GM12891 (cell line): Measurements from ENCODE around the gene COL21A1.

Experiments
- PAX5 ChIP-seq: IDR thresholded peaks from 2 replicates; pipeline ENCODE4 v1.6.1; 2011; ENCODE audit warnings: low read length, moderate library complexity, mild to moderate bottlenecking; ENCODE audit not compliant: insufficient read depth, severe bottlenecking
- POLR2A ChIP-seq: IDR thresholded peaks from 2 replicates; pipeline ENCODE4 v1.6.1; 2011; ENCODE audit warnings: low read depth, low read length, control low read depth
- POLR2AphosphoS5 ChIP-seq: IDR thresholded peaks from 2 replicates; pipeline ENCODE4 v1.6.1; 2011; ENCODE audit warnings: low read depth, low read length, control low read depth
- POU2F2 ChIP-seq: IDR thresholded peaks from 2 replicates; pipeline ENCODE4 v1.6.1; 2011; ENCODE audit warnings: low read depth, mild to moderate bottlenecking, control low read depth, low read length, moderate library complexity
- SPI1 ChIP-seq: IDR thresholded peaks from 2 replicates; pipeline ENCODE4 v1.6.1; 2011; ENCODE audit warnings: low read depth, low read length, control low read depth
- TAF1 ChIP-seq: IDR thresholded peaks from 2 replicates; pipeline ENCODE4 v1.6.1; 2011; ENCODE audit warnings: low read depth, low read length, control low read depth

- TF ChIP-seq TAF1 = no peak
- no peak for TF ChIP-seq POLR2AphosphoS5
- no peak for TF ChIP-seq POLR2A
- no peak for TF ChIP-seq POU2F2
- TF ChIP-seq PAX5 = no peak
- no peak for TF ChIP-seq SPI1
These were observed 2.7 kb downstream of the COL21A1 start for GRCh38 chr6:56244528-56245253.
